ENCODE data around the gene PLK5. TPM values are rescaled to one million over a fixed set of nuclear protein-coding genes. Genes with fewer than 3 reads are reported as not detected.

The PLK5 gene
- total RNA-seq, 1 donor from 2014 or later, result 0.12 TPM

DNA sequence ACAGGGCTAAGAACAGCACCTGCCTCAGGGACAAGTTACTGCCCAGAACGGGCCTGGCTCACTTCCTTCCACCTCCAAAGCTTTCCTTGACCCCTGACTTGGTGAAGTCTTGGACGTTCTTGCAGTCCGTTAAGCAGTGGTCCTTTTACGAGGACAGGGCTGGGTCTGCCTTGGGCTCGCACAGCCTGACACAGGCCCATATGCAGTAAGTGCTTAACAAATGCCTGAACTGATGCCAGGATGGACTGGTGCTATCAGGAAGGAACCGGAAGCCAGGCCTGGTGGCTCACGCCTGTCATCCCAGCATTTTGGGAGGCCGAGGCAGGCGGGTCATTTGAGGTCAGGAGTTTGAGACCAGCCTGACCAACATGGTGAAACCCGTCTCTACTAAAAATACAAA lies 1.8 kb upstream of the PLK5 start:
- H3K27ac Mint-ChIP-seq (ENCODE audit: unreplicated experiment), result no peak overlapping the region
- no peak overlapping the region for H3K4me3 Mint-ChIP-seq (ENCODE audit: unreplicated experiment)
- no peaks in the 10 kb centered on the region for H3K9me3 Mint-ChIP-seq (ENCODE audit: low read depth)
- peaks cover 26% of the 10 kb centered on the region for H3K27me3 Mint-ChIP-seq (ENCODE audit: low read depth)
- no peak for TF ChIP-seq CTCF (IDR thresholded peaks at IDR 0.05)
- no peaks in the 10 kb centered on the region for H3K36me3 Mint-ChIP-seq (ENCODE audit: low read depth)
- no peak for DNase-seq (ENCODE audit: low spot score)
- peaks cover 5% of the 10 kb centered on the region for H3K4me1 Mint-ChIP-seq (ENCODE audit: low read depth)

DNA sequence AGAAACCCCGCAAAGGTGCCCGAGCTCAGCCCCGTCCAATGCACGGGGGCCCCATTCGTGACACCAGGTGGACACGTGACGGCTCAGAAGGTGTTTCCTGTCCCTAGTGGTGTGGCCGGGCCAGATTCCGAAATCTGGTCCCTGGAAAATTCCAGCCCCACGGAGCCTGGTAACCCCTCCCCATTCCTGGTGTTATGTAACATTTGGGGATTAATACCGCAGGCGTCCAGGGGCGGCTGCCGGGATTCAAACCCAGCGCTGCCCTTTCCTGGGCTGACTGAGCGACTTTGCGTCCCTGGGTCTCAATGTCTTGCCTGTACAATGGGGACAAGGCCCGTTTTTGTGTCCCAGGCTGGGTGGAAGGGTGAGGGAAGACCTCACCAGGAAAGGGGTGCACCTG lies 1.0 kb upstream of the PLK5 start:
- Mint-ChIP-seq H3K4me3 (ENCODE audit: unreplicated experiment) (no peak overlapping the region), H3K27me3 (ENCODE audit: low read depth) (peaks cover 28% of the 10 kb centered on the region), H3K27ac (ENCODE audit: unreplicated experiment) (no peak overlapping the region)

DNA sequence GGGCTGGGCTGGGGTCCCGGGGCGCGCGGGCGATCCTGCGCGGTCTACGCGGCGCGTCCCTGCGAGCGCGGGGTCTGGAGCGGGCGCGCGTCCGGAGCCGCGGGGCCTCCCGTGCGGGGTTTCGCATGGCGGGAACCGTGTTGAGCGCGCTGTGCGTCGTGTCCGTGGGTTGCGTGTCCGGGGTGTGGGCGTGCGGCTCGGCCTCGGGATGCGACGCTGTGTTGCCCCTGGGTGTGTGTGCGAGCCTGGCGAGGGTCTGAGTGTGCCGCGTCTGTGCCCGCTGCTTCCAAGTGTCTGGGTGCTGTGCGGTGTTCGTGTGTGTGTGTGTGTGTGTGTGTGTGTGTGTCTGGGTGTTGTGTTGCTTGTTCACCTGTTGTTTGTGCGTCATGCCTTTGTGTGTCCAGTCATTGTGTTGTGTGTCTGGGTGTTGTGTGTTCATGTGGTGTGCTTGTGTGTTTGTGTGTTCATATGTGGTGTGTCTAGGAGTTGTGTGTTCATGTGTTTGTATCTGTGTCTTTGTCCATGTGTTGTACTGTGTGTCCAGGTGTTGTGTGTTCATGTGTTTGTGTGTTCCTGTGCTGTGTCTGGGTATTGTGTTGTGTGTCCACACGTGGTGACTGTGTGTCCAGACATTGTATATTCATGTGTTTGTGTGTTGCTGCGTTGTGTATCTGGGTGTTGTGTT lies 552 bp downstream of the PLK5 start:
- peak overlapping the region; percentile 37 for H3K4me3 Mint-ChIP-seq (ENCODE audit: unreplicated experiment)
- no peak for DNase-seq (ENCODE audit: low spot score)
- TF ChIP-seq CTCF (IDR thresholded peaks at IDR 0.05), result no peak
- peaks cover 24% of the 10 kb centered on the region for H3K27me3 Mint-ChIP-seq (ENCODE audit: low read depth)
- no peaks in the 10 kb centered on the region for H3K36me3 Mint-ChIP-seq (ENCODE audit: low read depth)
- H3K27ac Mint-ChIP-seq (ENCODE audit: unreplicated experiment), result no peak overlapping the region
- no peaks in the 10 kb centered on the region for H3K9me3 Mint-ChIP-seq (ENCODE audit: low read depth)
- peaks cover 5% of the 10 kb centered on the region for H3K4me1 Mint-ChIP-seq (ENCODE audit: low read depth)

More for the DNA sequence above, 1.0 kb upstream of the PLK5 start:
- no peaks in the 10 kb centered on the region for H3K36me3 Mint-ChIP-seq (ENCODE audit: low read depth)
- TF ChIP-seq CTCF (IDR thresholded peaks at IDR 0.05), result no peak
- H3K4me1 Mint-ChIP-seq (ENCODE audit: low read depth), result peaks cover 5% of the 10 kb centered on the region
- no peak for DNase-seq (ENCODE audit: low spot score)
- no peaks in the 10 kb centered on the region for H3K9me3 Mint-ChIP-seq (ENCODE audit: low read depth)

DNA sequence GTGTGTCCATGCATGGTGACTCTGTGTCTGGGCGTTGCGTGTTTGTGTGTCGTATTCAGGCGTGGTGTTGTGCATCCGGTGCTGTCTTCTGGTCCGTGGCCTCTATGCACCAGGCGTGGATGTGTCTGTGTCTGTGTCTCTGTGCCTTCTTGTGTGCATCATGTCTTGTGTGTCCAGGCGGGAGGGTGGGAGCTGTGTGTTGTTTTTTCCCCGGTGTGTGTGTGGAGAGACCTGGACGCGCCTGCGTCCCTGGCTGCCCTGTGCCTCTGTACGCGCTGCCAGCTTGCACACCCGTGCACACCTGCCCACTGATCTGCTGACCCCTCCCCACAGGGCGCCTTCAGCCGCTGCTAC lies 1.1 kb downstream of the PLK5 start:
- no peak for TF ChIP-seq CTCF (IDR thresholded peaks at IDR 0.05)
- H3K36me3 Mint-ChIP-seq (ENCODE audit: low read depth), result no peaks in the 10 kb centered on the region
- DNase-seq (ENCODE audit: low spot score), result no peak
- no peak overlapping the region for H3K27ac Mint-ChIP-seq (ENCODE audit: unreplicated experiment)
- peaks cover 25% of the 10 kb centered on the region for H3K27me3 Mint-ChIP-seq (ENCODE audit: low read depth)
- H3K9me3 Mint-ChIP-seq (ENCODE audit: low read depth), result no peaks in the 10 kb centered on the region
- peaks cover 5% of the 10 kb centered on the region for H3K4me1 Mint-ChIP-seq (ENCODE audit: low read depth)
- no peak overlapping the region for H3K4me3 Mint-ChIP-seq (ENCODE audit: unreplicated experiment)

GRCh38 chr19:1525343-1525742 lies 1.5 kb downstream of the PLK5 start:
- H3K27ac Mint-ChIP-seq (ENCODE audit: unreplicated experiment), result no peak overlapping the region
- no peak for DNase-seq (ENCODE audit: low spot score)
- H3K36me3 Mint-ChIP-seq (ENCODE audit: low read depth), result no peaks in the 10 kb centered on the region
- H3K4me1 Mint-ChIP-seq (ENCODE audit: low read depth), result peaks cover 5% of the 10 kb centered on the region
- TF ChIP-seq CTCF (IDR thresholded peaks at IDR 0.05), result no peak
- H3K27me3 Mint-ChIP-seq (ENCODE audit: low read depth), result peaks cover 28% of the 10 kb centered on the region
- no peaks in the 10 kb centered on the region for H3K9me3 Mint-ChIP-seq (ENCODE audit: low read depth)
- no peak overlapping the region for H3K4me3 Mint-ChIP-seq (ENCODE audit: unreplicated experiment)

Data from chondrocyte (in vitro differentiated cells).